SJCRH30 (cell line): ENCODE measurements around the gene THSD7A. TPM values are rescaled to one million over a fixed set of nuclear protein-coding genes. Genes with fewer than 3 reads are reported as not detected.

Experiments
- DNase-seq, 2 experiments: peaks; one replicate each; pipeline ENCODE4 v3.0.0-alpha.2; 2015 to 2020
- H3K27ac ChIP-seq: fragments of 250-450 bp; sonication (Bioruptor Pico); 2 replicates; pipeline ENCODE4 v1.5.1; 2020; ENCODE audit warnings: mild to moderate bottlenecking, moderate library complexity
- H3K27me3 ChIP-seq: fragments of 250-450 bp; sonication (Bioruptor Pico); 2 replicates; pipeline ENCODE4 v1.5.1; 2020; ENCODE audit warnings: mild to moderate bottlenecking, moderate library complexity
- H3K36me3 ChIP-seq: fragments of 250-450 bp; sonication (Bioruptor Pico); 2 replicates; pipeline ENCODE4 v1.5.1; 2020; ENCODE audit warnings: mild to moderate bottlenecking, moderate library complexity
- H3K4me1 ChIP-seq: fragments of 250-450 bp; sonication (Bioruptor Pico); 2 replicates; pipeline ENCODE4 v1.5.1; 2020; ENCODE audit warnings: mild to moderate bottlenecking, moderate library complexity
- H3K4me3 ChIP-seq: fragments of 250-450 bp; sonication (Bioruptor Pico); 2 replicates; pipeline ENCODE4 v1.5.1; 2020; ENCODE audit warnings: mild to moderate bottlenecking, moderate library complexity
- H3K9me3 ChIP-seq: fragments of 250-450 bp; sonication (Bioruptor Pico); replicated peaks from 2 replicates; pipeline ENCODE4 v1.5.1; 2020; ENCODE audit warnings: mild to moderate bottlenecking, moderate library complexity
- total RNA-seq: library from RNA; depleted of rRNA; stranded (reverse); fragments of >200 nt; shearing (Covaris generic); gene quantifications from 2 replicates; pipeline ENCODE4 v1.2.3, GENCODE V29; 2014

THSD7A gene
- total RNA-seq, 1 experiment from 2014 or later: 0.10 TPM

DNA sequence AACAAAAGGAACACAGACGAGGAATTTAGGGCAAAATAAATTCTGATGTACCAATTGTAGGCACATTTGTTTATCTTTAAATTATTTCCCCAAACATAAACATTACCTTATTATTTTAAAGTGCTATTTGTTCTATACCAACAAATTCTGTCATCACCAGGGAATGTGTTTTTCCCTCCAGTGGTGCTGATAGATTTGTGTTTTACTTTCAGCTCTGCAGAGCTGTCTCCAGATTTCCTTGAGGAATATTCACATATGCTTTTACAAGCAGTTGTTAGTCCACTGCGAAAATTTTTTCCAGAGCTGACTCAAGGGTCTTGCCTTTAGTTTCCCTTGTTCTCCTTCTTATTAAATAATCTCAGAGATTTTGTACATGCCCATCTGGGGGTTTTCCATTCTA lies 495.6 kb downstream of the THSD7A start:
- Histone ChIP-seq H3K4me1 (peaks cover 4% of the 10 kb centered on the region; the same call in 1 of the 2 replicates), H3K36me3 (no peaks in the 10 kb centered on the region), H3K4me3 (no peak overlapping the region), H3K27me3 (no peaks in the 10 kb centered on the region), H3K27ac (no peak overlapping the region), H3K9me3 (no peaks in the 10 kb centered on the region; the same call in 1 of the 2 replicates)
- DNase-seq: no peak

DNA sequence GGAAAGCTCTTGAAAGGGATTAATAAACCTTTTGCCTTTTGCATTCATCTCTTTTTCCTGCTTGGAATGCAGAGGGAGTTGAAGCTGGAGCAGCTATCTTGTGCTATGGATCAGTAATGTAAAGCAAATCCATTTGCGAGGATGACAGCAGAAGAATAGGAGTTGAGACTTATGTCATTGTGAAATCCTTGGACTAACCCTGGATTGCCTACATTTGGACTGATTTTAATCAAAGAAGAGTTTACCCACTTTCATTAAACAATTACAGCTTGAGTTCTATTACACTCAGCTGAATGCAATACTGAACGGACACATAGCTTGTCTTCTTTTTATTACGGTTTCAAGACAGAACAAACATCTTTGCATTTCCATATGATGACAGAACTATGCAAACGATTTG lies 496.1 kb downstream of the THSD7A start:
- Histone ChIP-seq H3K27me3 (no peaks in the 10 kb centered on the region), H3K9me3 (no peaks in the 10 kb centered on the region; the same call in 1 of the 2 replicates), H3K4me3 (no peak overlapping the region), H3K4me1 (peaks cover 1% of the 10 kb centered on the region; the same call in 1 of the 2 replicates), H3K36me3 (no peaks in the 10 kb centered on the region), H3K27ac (no peak overlapping the region)
- no peak for DNase-seq

DNA sequence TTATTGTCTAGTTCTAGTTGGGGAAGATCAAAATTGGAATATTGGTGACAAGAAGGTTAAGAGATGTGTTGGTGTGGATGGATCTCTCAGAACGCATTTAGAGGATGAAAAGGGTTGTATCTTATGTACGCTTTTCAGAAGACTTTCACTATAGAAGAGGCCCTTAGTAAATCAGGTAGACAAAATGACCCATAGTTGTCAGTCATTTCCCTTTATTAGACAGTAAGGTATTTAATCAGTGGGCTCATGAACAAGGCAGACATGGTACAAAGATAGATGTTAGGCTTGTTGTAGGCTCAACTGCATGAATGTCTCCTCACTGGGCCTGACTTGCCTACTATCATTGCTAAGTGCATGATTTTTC lies 499.2 kb downstream of the THSD7A start:
- Histone ChIP-seq H3K27me3 (no peaks in the 10 kb centered on the region), H3K4me1 (no peaks in the 10 kb centered on the region), H3K9me3 (no peaks in the 10 kb centered on the region; the same call in 1 of the 2 replicates), H3K4me3 (no peak overlapping the region), H3K27ac (no peak overlapping the region), H3K36me3 (no peaks in the 10 kb centered on the region)
- no peak for DNase-seq

DNA sequence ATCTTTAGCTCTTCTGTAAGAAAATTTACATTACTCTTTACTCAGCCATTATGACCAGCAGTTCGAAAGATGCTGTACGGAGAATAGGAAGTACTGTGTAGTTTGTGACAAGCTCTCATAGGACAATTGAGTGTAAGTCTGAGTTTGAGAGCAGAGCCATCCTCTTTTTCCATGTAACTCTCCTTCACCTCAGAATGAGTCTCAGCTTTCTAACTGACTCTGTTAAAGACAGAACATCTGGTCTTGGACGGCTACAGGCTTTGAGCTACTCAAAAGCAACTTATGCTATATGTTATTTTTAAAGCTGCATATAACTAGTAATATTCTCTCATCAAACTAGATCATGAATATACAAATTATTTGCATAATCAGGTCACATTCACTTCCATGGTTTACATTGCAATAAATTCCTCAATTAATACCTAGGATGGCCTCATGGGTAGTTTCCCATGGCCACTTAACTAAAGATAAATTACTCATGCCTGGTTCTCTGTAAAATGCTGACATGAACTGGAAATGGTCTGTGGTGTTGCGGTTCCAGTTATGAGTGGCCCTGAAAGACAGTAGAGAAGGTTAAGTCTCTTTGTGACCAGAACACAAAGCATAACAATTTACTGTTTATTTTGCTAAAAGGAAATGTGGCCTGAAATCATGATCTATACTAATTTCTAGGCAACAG lies 499.7 kb downstream of the THSD7A start:
- H3K4me3 ChIP-seq: no peak overlapping the region
- no peaks in the 10 kb centered on the region for H3K36me3 ChIP-seq
- H3K9me3 ChIP-seq: no peaks in the 10 kb centered on the region; the same call in 1 of the 2 replicates
- H3K27me3 ChIP-seq: no peaks in the 10 kb centered on the region
- DNase-seq: no peak
- no peaks in the 10 kb centered on the region for H3K4me1 ChIP-seq
- no peak overlapping the region for H3K27ac ChIP-seq

DNA sequence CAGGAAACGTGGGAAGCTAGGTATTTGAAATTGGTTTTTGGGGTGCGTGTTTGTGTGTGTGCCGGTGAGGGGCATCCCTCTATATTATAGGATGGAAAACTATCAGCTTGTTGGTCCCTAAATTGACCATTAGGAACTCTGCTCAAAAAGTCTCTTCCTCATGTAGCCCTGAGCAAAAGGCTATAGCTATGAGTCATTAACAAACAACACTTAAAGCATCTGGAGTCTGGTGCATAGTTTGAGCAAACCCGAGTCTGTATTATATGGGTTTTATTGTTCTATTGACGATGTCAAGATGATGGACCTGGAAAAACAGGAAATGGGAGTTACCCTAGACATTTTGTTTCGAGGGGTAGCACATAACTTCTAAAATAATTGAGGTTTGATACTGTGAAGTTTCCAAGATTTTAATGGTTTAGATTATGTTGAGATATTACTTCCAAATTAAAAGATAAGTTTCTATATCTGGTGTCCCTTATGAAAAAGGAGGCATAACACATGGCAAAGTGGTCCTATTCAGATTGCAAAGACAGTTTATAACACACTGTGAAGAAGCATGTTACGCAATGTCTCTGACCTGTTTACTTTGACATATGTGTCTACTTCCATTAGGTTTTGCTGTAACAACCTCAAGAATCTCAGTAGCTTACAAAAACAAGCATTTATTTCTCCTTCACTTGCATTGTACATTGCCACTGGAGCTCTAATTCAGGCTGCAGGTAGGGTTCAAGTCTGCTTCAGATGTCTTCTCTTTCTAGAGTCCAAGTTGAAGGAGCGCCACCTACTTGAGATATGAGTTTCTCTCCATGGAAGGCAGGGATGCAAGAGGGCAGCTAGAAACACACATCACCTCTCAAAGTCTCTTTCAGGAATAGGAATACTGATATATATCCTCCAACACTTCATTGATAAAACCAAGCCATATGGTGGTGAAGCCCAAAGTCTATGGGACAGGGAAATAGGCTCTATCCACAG lies 500.6 kb downstream of the THSD7A start:
- Histone ChIP-seq H3K27ac (no peak overlapping the region), H3K4me1 (no peaks in the 10 kb centered on the region), H3K4me3 (no peak overlapping the region), H3K36me3 (no peaks in the 10 kb centered on the region), H3K9me3 (no peaks in the 10 kb centered on the region; the same call in 1 of the 2 replicates), H3K27me3 (no peaks in the 10 kb centered on the region)
- no peak for DNase-seq

DNA sequence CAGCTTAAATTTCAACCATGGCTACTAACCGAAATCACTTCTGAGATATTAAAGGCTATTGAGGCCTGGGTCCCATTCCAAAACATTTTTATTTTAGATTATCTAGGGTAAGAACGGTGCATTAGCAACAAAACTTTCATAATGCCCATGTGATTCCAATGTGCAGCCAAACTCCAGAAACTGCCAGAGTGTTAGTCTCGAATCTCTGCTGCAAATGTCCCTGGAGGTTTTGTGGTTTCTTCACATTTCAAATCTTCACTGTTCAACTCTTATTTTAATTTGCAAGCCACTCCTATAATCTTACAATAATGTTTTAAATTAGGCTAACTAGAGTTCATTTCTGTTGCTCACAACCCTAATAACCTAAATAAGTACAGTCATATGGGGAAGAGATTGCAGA lies 501.3 kb downstream of the THSD7A start:
- Histone ChIP-seq H3K27ac (no peak overlapping the region), H3K36me3 (no peaks in the 10 kb centered on the region), H3K27me3 (no peaks in the 10 kb centered on the region), H3K4me1 (no peaks in the 10 kb centered on the region), H3K9me3 (no peaks in the 10 kb centered on the region; the same call in 1 of the 2 replicates), H3K4me3 (no peak overlapping the region)
- no peak for DNase-seq

DNA sequence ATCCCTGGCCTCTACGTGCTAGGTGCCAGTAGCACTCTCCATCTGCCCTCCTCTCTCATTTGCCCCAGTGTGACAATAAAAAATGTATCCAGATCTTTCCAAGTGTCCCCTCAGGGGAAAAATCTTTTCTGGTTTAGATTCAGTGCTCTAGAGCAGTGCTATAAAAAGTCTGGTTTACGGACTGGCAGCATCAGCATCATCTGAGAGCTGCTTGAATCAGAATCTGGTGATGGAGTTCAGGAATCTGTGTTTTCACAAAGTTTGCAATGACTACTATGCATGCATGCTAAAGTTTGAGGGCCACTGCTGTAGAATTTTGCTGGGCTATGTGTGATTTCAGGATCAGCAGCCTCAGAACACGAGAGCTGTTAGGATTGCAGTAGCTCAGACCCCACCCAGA lies 501.8 kb downstream of the THSD7A start:
- no peak overlapping the region for H3K4me3 ChIP-seq
- H3K27ac ChIP-seq: no peak overlapping the region
- H3K36me3 ChIP-seq: no peaks in the 10 kb centered on the region
- no peaks in the 10 kb centered on the region for H3K4me1 ChIP-seq
- no peaks in the 10 kb centered on the region for H3K27me3 ChIP-seq
- no peak for DNase-seq
- H3K9me3 ChIP-seq: no peaks in the 10 kb centered on the region; the same call in 1 of the 2 replicates

DNA sequence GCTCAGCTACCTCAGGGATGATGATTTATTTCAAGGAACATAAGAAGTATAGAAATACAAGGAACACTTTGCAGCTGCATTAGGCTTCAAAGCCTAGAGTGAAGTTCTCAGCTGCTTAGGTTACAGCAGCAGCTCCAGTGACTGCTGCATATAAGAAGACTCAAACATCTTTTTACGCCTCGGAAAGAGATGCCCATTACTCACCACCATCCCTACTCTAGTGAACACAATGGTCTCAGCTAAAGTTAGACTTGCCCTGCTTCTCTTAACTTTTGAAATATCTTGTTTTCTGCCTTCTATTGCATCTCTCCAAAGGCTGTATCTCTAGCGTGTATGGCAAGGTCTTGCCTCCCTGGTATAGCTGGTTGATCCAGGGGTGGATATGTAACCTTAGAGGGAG lies 502.4 kb downstream of the THSD7A start:
- H3K27ac ChIP-seq: no peak overlapping the region
- H3K9me3 ChIP-seq: peaks cover 2% of the 10 kb centered on the region; the same call in 1 of the 2 replicates
- no peaks in the 10 kb centered on the region for H3K27me3 ChIP-seq
- no peak for DNase-seq
- H3K36me3 ChIP-seq: no peaks in the 10 kb centered on the region
- no peak overlapping the region for H3K4me3 ChIP-seq
- H3K4me1 ChIP-seq: no peaks in the 10 kb centered on the region

DNA sequence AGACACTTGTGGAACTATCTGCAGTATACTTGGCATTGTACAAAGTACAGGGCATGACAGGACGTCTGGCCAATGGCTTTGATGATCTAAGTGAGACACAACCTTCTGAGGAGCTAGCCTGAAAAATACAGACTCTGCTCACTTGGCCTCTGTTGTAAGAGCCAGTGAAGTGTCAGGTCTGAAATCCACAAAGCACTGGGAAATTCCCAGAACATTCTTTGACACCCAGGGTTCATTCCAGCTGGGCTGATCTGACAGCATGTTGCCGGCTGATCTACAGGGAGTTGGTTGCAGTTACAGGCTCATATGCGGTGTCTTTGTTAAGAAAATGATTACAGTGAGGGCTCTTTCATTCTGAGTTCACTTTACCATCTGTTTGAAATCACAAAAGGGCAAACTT lies 503.7 kb downstream of the THSD7A start:
- Histone ChIP-seq H3K36me3 (no peaks in the 10 kb centered on the region), H3K9me3 (peaks cover 2% of the 10 kb centered on the region), H3K4me3 (no peak overlapping the region), H3K27ac (no peak overlapping the region), H3K27me3 (no peaks in the 10 kb centered on the region), H3K4me1 (no peaks in the 10 kb centered on the region)
- no peak for DNase-seq

DNA sequence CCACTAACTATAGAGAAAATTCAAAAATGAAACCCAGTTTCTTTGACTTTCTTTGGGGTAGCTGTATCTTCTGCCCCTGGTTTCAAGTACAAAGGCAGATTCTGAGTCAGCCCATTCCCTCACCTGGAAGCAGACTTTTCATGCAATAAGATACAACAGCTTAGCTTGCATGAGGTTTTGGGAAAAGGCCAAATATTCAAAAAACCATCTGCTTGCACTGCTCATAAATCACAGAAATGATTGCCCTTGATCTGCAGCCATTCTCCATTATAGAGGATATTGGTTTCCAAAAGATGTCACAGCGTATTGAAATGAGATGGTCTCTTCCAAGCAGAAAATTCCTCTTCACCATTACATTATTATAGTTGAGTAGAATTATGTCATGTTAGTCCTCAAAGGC lies 504.4 kb downstream of the THSD7A start:
- Histone ChIP-seq H3K36me3 (no peaks in the 10 kb centered on the region), H3K4me3 (no peak overlapping the region), H3K27ac (no peak overlapping the region), H3K9me3 (peaks cover 2% of the 10 kb centered on the region), H3K27me3 (no peaks in the 10 kb centered on the region), H3K4me1 (no peaks in the 10 kb centered on the region)
- no peak for DNase-seq
